ENCODE results near the gene DDX55. TPM values are rescaled to one million over a fixed set of nuclear protein-coding genes. Genes with fewer than 3 reads are reported as not detected.

The DDX55 gene
- polyA plus RNA-seq, 1 donor (not counting 4 experiments of a cell fraction or from before 2014, with no cell fraction given), result 25.7 TPM

DNA sequence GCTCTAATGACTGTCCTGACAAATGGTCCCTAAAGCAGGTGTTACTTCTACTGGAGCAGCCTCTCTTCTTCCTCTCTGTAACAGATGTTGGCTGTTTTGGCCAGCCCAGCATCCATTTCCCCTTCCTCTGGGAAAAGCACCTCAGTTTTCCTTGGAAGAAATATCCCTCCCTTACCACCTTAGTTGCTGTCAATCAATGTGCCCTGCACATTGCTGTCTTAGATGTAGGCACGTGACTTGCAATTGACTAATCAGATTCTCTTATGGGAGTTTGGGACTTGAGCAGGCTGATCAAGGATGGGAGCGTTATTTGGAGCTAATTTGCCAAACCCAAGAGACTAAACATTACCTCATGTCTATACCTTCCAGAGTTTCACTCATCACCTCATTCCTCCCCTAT lies 29.5 kb upstream of the DDX55 start:
- DNase-seq (ENCODE audit: low read depth, low spot score), result no peak
- Histone ChIP-seq H4K20me1 (ENCODE audit: control insufficient read depth, extremely low read depth, insufficient read depth, low read length) (no peaks in the 10 kb centered on the region), H3K9me3 (ENCODE audit: control insufficient read depth, low read depth, low read length) (no peaks in the 10 kb centered on the region), H3K4me2 (ENCODE audit: control insufficient read depth, extremely low read depth, insufficient read depth, low read depth, low read length) (no peak overlapping the region), H3K4me1 (ENCODE audit: control insufficient read depth, extremely low read depth, insufficient read depth, low read length) (peaks cover 5% of the 10 kb centered on the region), H3K79me2 (ENCODE audit: control insufficient read depth, insufficient read depth, low read length) (no peaks in the 10 kb centered on the region), H3K9me1 (ENCODE audit: control insufficient read depth, extremely low read depth, insufficient read depth, low read length) (no peaks in the 10 kb centered on the region), H3K27me3 (ENCODE audit: control insufficient read depth, extremely low read depth, insufficient read depth, low read length) (peaks cover 3% of the 10 kb centered on the region), H2AFZ (ENCODE audit: control insufficient read depth, low read length) (no peak overlapping the region), H3K27ac (ENCODE audit: control insufficient read depth, insufficient read depth, low read length) (no peak overlapping the region), H3K9ac (ENCODE audit: control insufficient read depth, extremely low read depth, insufficient read depth, low read length) (no peak overlapping the region), H3K36me3 (ENCODE audit: control insufficient read depth in 2 of 2, extremely low read depth in 1 of 2, insufficient read depth in 2 of 2, low read length in 2 of 2) (no peaks in the 10 kb centered on the region), H3K4me3 (ENCODE audit: control insufficient read depth in 2 of 3, extremely low read depth in 1 of 3, insufficient read depth in 2 of 3, low read depth in 1 of 3, low read length in 3 of 3) (no peak overlapping the region)
- no peak for FAIRE-seq
- TF ChIP-seq EZH2 (IDR thresholded peaks at IDR 0.05; ENCODE audit: low read length) (no peak), CTCF (optimal IDR thresholded peaks at IDR 0.05 in 1 of 3, IDR thresholded peaks at IDR 0.05 in 1 of 3, conservative IDR thresholded peaks at IDR 0.05 in 1 of 3; ENCODE audit: extremely low read depth in 1 of 3, insufficient read depth in 2 of 3, low read length in 3 of 3) (no peak)
- dilution Hi-C loops (cut with MboI; ENCODE audit: extremely low pct_ligation_motif_present, low sequenced_read_pairs), result no loop called here

GRCh38 chr12:123573870-123574269 lies 28.0 kb upstream of the DDX55 start:
- H3K9me1 ChIP-seq (ENCODE audit: control insufficient read depth, extremely low read depth, insufficient read depth, low read length), result no peaks in the 10 kb centered on the region
- no peak for FAIRE-seq
- H3K79me2 ChIP-seq (ENCODE audit: control insufficient read depth, insufficient read depth, low read length), result no peaks in the 10 kb centered on the region
- no peak overlapping the region for H3K4me3 ChIP-seq (ENCODE audit: control insufficient read depth in 2 of 3, extremely low read depth in 1 of 3, insufficient read depth in 2 of 3, low read depth in 1 of 3, low read length in 3 of 3)
- H3K27ac ChIP-seq (ENCODE audit: control insufficient read depth, insufficient read depth, low read length), result no peak overlapping the region
- H3K4me1 ChIP-seq (ENCODE audit: control insufficient read depth, extremely low read depth, insufficient read depth, low read length), result peaks cover 5% of the 10 kb centered on the region
- H4K20me1 ChIP-seq (ENCODE audit: control insufficient read depth, extremely low read depth, insufficient read depth, low read length), result no peaks in the 10 kb centered on the region
- no peak overlapping the region for H3K4me2 ChIP-seq (ENCODE audit: control insufficient read depth, extremely low read depth, insufficient read depth, low read depth, low read length)
- peaks cover 3% of the 10 kb centered on the region for H3K27me3 ChIP-seq (ENCODE audit: control insufficient read depth, extremely low read depth, insufficient read depth, low read length)
- no peak for DNase-seq (ENCODE audit: low read depth, low spot score)
- no peak for TF ChIP-seq EZH2 (IDR thresholded peaks at IDR 0.05; ENCODE audit: low read length)
- no peak for TF ChIP-seq CTCF (optimal IDR thresholded peaks at IDR 0.05 in 1 of 3, IDR thresholded peaks at IDR 0.05 in 1 of 3, conservative IDR thresholded peaks at IDR 0.05 in 1 of 3; ENCODE audit: extremely low read depth in 1 of 3, insufficient read depth in 2 of 3, low read length in 3 of 3)
- no peak overlapping the region for H3K9ac ChIP-seq (ENCODE audit: control insufficient read depth, extremely low read depth, insufficient read depth, low read length)
- no peaks in the 10 kb centered on the region for H3K9me3 ChIP-seq (ENCODE audit: control insufficient read depth, low read depth, low read length)
- no peaks in the 10 kb centered on the region for H3K36me3 ChIP-seq (ENCODE audit: control insufficient read depth in 2 of 2, extremely low read depth in 1 of 2, insufficient read depth in 2 of 2, low read length in 2 of 2)
- H2AFZ ChIP-seq (ENCODE audit: control insufficient read depth, low read length), result no peak overlapping the region
- dilution Hi-C loops (cut with MboI; ENCODE audit: extremely low pct_ligation_motif_present, low sequenced_read_pairs), result no loop called here
